A204.1 (cell line): ENCODE measurements around the gene KLC1.

ENCODE experiments used
- FAIRE-seq: peaks from 2 replicates; lab custom pipeline; 2012; peaks lifted over from hg19 to GRCh38; lab: Jason Lieb, UNC

The KLC1 gene

DNA sequence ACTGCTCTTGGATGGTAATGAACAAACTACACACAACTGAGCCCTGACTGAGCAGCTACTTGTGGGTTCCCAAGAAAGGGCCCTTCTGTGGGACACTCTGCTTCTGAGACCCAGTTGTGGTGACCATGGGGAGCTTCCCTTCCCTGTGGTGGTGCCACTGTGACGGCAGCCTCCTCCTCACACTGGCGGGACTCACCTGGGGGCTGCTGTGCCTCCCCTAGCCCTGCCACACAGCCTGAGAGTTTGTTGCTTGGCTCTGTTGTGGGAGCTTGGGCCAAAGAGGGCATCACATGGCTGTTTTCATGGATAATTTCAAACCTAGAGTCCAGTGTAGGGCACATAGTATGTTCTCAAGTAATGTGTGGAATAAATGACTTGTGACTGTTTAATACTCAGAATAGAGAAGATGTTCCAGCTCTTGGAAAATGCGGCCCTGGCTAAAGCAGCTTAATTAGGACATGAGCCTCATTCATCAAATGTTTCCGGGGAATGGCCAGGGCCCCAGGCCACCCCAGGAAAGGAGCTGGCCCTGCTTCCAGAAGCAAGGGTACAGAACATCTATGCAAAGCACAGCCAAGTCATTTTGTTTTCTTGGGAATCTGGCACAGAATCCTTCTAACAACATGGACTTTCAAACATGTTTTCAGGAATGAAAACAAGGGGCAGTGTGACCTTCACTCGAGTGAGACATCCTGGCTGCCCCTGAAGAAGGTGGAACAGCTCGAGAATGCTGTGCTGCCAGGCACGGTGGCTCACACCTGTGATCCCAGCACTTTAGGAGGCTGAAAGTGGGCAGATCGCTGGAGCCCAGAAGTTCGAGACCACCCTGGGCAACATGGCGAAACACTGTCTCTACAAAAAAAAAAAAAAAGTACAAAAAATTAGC is 107.8 kb downstream of the KLC1 start:
- no peak for FAIRE-seq

GRCh38 chr14:103737432-103738045 is 108.5 kb downstream of the KLC1 start:
- FAIRE-seq = no peak

GRCh38 chr14:103738166-103738565 is 109.2 kb downstream of the KLC1 start:
- FAIRE-seq = no peak

- FAIRE-seq = no peak
Measured at GRCh38 chr14:103738701-103739451, 109.9 kb downstream of the KLC1 start.

DNA sequence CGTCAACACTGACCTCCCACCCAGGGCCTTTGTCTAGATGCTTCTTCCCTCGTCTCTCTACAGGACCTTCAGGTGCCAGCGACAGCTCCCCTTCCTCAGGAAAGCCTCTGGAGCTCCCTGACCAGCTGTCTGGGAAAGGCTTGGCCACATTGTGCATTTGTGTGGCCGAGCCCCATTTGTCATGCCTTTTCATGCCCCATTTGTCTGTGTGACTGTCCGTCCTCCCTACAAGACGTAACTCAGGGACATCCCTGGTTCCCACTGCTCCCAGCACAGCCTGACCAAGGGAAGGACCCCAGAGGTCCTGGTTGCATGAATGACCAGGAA is 110.4 kb downstream of the KLC1 start:
- FAIRE-seq = no peak

GRCh38 chr14:103739793-103740501 is 110.9 kb downstream of the KLC1 start:
- no peak for FAIRE-seq

DNA sequence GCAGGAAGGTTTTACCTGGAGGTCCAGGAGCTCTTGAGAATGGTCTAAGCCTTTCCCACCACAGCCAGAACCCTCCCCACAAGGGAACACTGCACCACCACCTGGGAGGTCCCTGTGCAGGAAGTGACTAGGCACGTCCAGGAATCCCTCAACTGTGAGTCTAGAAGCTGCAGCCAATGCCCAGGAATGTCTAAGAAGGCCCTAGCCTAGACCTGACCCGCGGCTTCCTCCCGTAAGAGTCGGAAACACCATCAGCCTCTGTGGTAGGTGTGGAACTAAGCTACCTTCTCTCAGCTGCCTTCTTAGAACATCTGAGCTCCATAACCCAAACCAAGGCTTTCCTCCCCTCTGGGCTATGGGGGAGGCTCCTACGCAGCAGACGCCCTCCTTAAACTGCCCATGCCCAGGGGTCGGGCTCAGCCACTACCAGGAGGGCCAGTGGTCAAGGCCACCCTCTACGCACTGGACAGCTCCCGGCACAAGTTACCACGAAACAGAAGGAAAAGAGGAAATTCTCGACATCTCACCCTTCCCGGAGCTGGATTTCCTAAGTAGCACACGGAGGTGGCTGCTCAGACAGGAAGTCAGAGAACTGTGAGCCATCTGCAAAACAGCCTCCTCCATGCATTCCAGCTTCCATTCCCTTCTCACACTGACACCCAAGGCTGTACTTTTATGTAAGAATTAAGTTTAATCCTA is 112.1 kb downstream of the KLC1 start:
- FAIRE-seq = no peak

DNA sequence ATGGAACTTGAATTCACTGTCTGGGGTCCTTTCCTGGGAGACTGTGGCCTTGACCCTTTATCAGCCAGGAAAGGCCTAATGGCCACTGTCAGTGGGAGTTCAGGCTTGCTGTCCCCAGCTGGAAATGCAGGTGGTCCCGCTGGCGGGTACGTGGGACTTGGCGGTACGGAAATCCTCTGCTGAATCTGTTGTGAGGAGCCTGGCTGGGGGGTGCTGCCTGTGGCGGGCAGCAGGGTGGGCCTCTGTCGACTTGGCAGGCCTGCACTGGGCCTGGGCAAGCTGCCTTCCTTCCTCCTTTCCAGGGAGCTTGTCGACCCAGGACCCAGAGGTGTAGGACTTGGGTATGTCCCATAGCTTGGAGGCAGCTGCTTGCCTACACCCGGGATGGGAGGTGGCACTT is 112.9 kb downstream of the KLC1 start:
- no peak for FAIRE-seq

- no peak for FAIRE-seq
Measured at GRCh38 chr14:103742499-103743255, 113.7 kb downstream of the KLC1 start.

- FAIRE-seq = no peak
Measured at GRCh38 chr14:103743691-103744090, 114.7 kb downstream of the KLC1 start.

- FAIRE-seq = no peak
Measured at GRCh38 chr14:103744621-103745395, 115.8 kb downstream of the KLC1 start.

DNA sequence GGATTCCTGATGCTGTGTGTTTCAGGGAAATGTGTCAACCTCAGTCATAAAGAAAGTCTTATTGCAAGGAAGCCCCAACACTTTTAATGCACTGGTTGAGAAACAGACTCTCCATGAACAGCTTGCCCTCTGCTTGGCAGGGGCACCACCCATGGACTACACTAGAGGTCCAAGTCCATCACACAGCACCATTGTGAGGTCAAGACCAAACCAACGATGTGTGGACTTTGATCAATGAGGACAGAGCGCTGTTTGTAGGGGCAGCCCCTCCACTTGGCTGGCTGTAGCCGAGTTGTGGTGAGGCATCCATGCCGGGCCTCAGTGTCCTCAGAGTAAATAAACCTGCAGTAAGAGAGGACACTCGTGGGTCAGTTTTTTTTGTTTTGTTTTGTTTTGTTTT is 116.4 kb downstream of the KLC1 start:
- no peak for FAIRE-seq

DNA sequence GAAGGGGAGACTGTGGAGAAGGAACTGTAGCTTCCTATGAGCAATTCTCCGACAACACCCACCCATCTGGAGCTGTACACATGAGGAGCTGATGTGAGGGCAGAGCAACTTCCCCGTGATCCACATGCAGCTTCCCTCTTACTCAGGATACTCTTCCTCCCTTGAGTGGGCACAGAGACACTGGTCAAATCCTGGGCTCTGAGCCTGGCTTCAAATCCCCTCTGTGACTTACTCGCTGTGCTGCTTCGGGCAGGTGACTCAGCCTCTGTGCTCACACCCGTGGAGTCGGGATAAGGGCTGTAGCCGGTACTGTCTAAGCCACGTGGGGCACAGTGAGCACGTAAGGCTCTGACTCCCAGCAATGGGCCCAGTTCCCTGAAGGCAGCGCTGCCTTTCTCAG is 117.7 kb downstream of the KLC1 start:
- no peak for FAIRE-seq

- no peak for FAIRE-seq
Measured at GRCh38 chr14:103748534-103748857, 119.5 kb downstream of the KLC1 start.

DNA sequence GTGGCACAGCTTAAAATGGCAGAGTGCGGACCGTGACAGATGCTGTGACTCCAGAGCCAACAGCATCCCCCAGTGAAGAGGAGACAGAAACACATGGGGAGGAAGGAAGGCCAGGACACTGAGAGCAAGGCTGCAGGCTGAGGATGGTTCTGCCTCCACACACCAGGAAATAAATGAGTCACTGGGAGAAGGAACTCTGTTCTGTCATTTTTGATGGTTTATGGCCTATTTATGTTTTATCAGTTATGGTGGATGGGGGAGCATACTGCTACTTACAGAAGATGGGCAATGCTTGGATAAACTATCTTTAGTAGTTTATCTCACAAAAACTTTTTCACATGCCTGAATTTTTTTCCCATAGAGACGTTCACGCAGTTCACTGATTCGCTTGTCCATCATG is 120.4 kb downstream of the KLC1 start:
- no peak for FAIRE-seq

GRCh38 chr14:103749860-103750259 is 120.8 kb downstream of the KLC1 start:
- FAIRE-seq = no peak
